ENCODE results near the gene ARHGAP19. TPM values are rescaled to one million over a fixed set of nuclear protein-coding genes. Genes with fewer than 3 reads are reported as not detected.
A peak's percentile ranks its signal among the peaks of the same experiment; 100 is the strongest.

ARHGAP19 gene
- total RNA-seq, 2 experiments from 2014 or later, result 48.3 to 50.4 TPM

DNA sequence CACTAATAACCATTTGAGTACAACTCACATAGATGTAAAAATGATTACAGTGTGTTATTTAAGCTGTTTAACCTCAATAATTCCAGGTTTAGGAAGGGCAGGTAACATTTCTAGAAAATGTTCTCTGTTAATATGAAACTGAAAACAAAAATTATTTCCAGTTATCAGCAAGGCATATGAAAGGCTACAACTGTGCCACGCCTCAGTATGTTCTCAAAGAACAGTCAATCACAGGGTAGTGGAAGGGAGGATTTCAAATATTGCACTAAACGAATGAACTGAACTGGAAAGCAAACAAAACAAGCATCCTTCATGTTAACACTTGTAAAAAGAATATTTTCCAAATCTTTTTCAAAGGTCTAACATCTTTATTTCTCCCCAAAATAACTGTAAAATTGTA, 31.3 kb downstream of the ARHGAP19 start:
- ATAC-seq (no peak), DNase-seq (no peak)
- no peaks in the 10 kb centered on the region for H3K9me3 Mint-ChIP-seq (ENCODE audit: low read depth)
- H3K27ac Mint-ChIP-seq, result no peak overlapping the region
- H3K36me3 Mint-ChIP-seq, result peaks cover 39% of the 10 kb centered on the region
- peaks cover 1% of the 10 kb centered on the region for H3K4me1 Mint-ChIP-seq
- no peaks in the 10 kb centered on the region for H3K27me3 Mint-ChIP-seq
- CTCF ChIA-PET, result interaction anchor here (1.0 kb wide), 2 partner anchors 51 to 180 kb away, joined by 3 to 4 read pairs; no protein-coding TSS in a partner anchor
- H3K4me3 Mint-ChIP-seq, result no peak overlapping the region

DNA sequence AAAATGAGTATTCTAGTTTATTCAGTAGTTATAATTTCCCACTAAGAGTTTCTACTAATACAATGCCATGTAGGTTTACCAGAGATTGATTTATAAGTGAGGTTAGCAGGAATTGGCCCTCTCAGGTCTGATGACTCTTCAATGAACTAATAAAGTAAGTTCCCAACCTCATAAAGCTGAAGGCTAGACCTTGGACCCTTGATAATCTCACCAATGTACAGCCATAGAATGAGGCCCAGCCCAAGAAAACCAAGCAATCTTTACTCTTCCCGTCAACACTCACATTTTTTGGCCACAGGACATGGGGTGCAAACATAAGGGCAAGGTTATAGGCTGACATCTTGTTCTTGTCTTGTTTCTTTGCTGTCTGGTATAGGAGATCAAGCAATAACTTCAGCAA, 33.3 kb downstream of the ARHGAP19 start:
- DNase-seq, result no peak
- no peak overlapping the region for H3K27ac Mint-ChIP-seq
- no peak for ATAC-seq
- H3K4me3 Mint-ChIP-seq, result no peak overlapping the region
- H3K9me3 Mint-ChIP-seq (ENCODE audit: low read depth), result no peaks in the 10 kb centered on the region
- CTCF ChIA-PET, result interaction anchor here (1.0 kb wide), 1 partner anchor 20 kb away, joined by 3 read pairs; no protein-coding TSS in a partner anchor
- H3K36me3 Mint-ChIP-seq, result peaks cover 43% of the 10 kb centered on the region
- H3K27me3 Mint-ChIP-seq, result no peaks in the 10 kb centered on the region
- peaks cover 1% of the 10 kb centered on the region for H3K4me1 Mint-ChIP-seq

DNA sequence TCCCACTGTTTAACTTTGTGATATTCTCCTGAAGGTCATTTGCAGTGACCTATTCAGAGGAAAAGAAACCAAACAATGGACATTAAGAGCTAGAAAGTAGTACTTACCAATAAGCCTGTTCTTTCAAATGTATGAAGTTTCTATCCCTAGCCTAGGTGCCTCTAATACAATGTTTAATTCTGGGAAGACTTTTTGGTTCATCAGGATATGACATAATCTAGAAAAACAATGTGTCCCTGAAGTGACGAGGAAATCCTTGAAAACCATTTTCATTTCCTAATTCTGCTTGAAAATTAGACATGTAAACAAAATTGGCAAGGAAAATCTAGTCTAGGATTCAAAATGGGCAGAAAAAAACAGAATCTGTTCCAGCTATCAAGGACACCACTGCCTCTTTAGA, 36.1 kb downstream of the ARHGAP19 start:
- Mint-ChIP-seq H3K4me1 (no peaks in the 10 kb centered on the region), H3K4me3 (no peak overlapping the region), H3K9me3 (ENCODE audit: low read depth) (no peaks in the 10 kb centered on the region), H3K27ac (no peak overlapping the region), H3K27me3 (no peaks in the 10 kb centered on the region), H3K36me3 (peaks cover 49% of the 10 kb centered on the region)
- DNase-seq, result no peak
- CTCF ChIA-PET, result no interaction called here
- ATAC-seq, result no peak

DNA sequence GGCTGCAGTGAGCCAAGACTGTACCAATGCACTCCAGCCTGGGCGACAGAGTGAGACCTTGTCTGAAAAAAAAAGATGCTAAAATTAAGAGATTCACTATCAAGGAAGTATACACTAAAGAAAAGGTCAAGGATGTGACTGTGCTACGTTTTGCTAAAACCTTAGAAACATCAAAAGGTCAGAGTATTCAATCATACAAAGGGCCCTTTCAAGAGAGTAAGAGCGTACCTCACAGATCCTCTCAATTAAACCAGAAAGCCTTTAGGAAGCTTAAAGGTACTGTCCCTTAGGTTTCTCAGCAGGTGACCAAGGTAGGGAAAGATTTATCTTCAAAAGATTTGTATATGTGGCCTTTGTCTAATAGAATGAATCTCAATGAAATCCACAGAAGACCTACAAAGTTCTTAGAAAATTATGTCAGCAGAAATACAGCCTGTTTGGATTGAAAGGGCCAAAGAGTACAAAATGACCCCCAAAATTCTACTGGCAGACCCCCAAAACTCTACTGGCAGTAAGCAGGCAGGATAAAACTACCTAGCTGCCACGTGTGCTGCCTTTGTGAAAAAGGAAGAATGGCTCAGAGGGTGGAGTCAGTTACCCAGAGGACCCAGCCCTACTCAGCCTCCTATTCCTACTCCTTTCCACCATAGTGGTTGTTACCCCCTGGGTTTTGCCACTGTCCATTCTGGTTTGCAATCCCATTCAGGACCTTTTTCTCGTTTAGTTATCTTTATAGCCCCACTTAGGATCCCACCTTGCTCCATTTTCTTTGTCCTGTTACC, 36.7 kb downstream of the ARHGAP19 start:
- CTCF ChIA-PET, result no interaction called here
- no peak overlapping the region for H3K27ac Mint-ChIP-seq
- H3K4me1 Mint-ChIP-seq, result no peaks in the 10 kb centered on the region
- ATAC-seq (no peak), DNase-seq (no peak)
- no peak overlapping the region for H3K4me3 Mint-ChIP-seq
- peaks cover 49% of the 10 kb centered on the region for H3K36me3 Mint-ChIP-seq
- H3K27me3 Mint-ChIP-seq, result no peaks in the 10 kb centered on the region
- H3K9me3 Mint-ChIP-seq (ENCODE audit: low read depth), result no peaks in the 10 kb centered on the region

DNA sequence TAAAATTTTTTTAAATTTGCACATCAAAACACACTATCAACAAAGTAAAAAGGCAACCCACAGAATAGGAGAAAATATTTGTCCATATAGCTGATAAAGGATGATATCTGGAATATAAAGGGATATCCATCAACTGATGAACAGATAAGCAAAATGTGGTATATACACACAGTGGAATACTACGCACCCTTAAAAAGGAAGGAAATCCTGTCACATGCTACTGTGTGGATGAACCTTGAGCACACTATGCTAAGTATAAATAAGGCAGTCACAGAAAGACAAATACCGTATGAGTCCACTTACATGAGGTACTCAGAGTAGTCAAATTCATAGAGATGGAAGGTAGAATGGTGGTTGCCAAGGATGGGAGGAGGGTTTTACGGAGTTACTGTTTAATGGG, 37.7 kb downstream of the ARHGAP19 start:
- DNase-seq (no peak), ATAC-seq (no peak)
- no peak overlapping the region for H3K27ac Mint-ChIP-seq
- H3K27me3 Mint-ChIP-seq, result no peaks in the 10 kb centered on the region
- H3K4me3 Mint-ChIP-seq, result no peak overlapping the region
- no peaks in the 10 kb centered on the region for H3K4me1 Mint-ChIP-seq
- no peaks in the 10 kb centered on the region for H3K9me3 Mint-ChIP-seq (ENCODE audit: low read depth)
- H3K36me3 Mint-ChIP-seq, result peaks cover 51% of the 10 kb centered on the region
- CTCF ChIA-PET, result no interaction called here

DNA sequence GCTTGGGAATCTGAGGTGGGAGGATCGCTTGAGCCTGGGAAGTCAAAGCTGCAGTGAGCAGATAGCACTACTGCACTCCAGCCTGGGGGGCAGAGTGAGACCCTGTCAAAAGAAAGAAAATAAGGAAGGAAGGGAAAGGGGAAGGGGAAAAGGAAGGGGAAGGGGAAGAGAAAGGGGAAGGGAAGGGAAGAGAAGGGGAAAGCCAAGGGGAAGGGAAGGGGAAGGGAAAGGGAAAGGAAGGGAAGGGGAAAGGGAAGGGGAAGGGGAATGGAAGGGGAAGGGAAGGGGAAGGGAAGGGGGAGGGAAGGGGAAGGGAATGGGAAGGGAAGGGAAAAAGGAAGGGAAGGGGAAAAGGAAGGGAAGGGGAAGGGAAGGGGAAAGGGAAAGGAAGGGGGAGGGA, 41.5 kb downstream of the ARHGAP19 start:
- ATAC-seq (no peak), DNase-seq (no peak)
- Mint-ChIP-seq H3K27ac (no peak overlapping the region), H3K27me3 (no peaks in the 10 kb centered on the region), H3K9me3 (ENCODE audit: low read depth) (no peaks in the 10 kb centered on the region), H3K36me3 (peaks cover 41% of the 10 kb centered on the region), H3K4me1 (no peaks in the 10 kb centered on the region), H3K4me3 (no peak overlapping the region)
- CTCF ChIA-PET, result interaction anchor here (1.8 kb wide), 2 partner anchors 27 to 178 kb away, joined by 4 to 5 read pairs; no protein-coding TSS in a partner anchor

DNA sequence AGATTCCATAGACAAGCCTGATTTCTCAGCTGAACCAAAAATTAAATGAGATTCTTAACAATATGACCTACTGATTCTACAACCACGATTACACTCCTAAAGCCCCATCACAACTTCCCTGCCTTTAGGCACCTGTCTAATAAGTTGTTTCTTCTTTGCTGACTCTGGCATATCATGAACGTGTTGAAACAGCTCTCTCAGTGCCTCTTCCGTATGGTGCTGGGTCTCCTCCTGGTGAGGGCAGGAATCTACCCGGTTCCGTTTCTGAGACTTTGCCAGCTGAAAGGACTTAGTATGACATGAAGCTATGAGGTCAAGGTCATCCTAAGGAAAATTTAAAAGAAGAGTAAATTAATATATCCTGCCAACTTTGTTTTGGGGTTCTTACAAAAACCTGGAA, 48.6 kb downstream of the ARHGAP19 start:
- DNase-seq, result no peak
- H3K27me3 Mint-ChIP-seq, result no peaks in the 10 kb centered on the region
- no peak overlapping the region for H3K27ac Mint-ChIP-seq
- CTCF ChIA-PET, result interaction anchor here (1.1 to 1.5 kb wide), 2 partner anchors 33 to 171 kb away, joined by 3 read pairs; no protein-coding TSS in a partner anchor
- H3K9me3 Mint-ChIP-seq (ENCODE audit: low read depth), result no peaks in the 10 kb centered on the region
- peaks cover 29% of the 10 kb centered on the region for H3K36me3 Mint-ChIP-seq
- no peaks in the 10 kb centered on the region for H3K4me1 Mint-ChIP-seq
- H3K4me3 Mint-ChIP-seq, result no peak overlapping the region
- ATAC-seq, result no peak

DNA sequence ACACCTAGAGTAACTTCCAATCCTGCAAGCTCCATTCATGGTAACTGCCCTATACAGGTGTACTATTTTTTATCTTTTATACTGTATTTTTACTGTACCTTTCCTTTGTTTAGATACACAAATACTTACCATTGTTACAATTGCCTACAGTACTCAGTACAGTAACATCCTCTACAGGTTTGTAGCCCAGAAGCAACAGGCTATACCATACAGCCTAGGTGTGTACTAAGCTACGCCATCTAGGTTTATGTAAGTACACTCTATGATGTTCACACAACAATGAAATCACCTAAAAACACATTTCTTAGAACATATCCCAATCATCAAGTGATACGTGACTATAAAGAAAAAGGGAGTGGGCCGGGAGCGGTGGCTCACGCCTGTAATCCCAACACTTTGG, 53.6 kb downstream of the ARHGAP19 start:
- Mint-ChIP-seq H3K27me3 (no peaks in the 10 kb centered on the region), H3K4me1 (peaks cover 2% of the 10 kb centered on the region), H3K9me3 (ENCODE audit: low read depth) (no peaks in the 10 kb centered on the region), H3K4me3 (no peak overlapping the region), H3K36me3 (peaks cover 22% of the 10 kb centered on the region), H3K27ac (no peak overlapping the region)
- ATAC-seq (no peak), DNase-seq (no peak)
- CTCF ChIA-PET, result interaction anchor here (1.6 to 3.2 kb wide), 4 partner anchors 13 to 166 kb away, joined by 3 to 15 read pairs (median 7); no protein-coding TSS in a partner anchor

DNA sequence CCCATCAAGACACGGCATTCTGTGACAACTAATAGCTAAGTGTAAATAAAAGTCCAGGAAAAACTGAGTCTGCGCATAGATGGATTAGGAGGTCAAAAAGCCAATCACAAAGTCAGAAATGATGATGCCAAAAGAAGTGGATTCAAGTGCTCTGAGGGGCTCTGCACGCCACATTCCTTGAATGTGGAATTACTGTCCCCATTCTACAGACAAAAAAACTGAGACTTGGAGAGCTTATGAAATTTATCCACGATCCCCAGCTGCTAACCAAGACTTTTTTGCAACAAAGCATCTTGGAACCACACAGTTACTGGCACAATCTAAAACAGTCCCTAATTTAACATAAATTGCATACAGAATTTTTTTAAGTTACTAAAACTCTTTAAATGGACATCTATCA, 57.1 kb downstream of the ARHGAP19 start:
- CTCF ChIA-PET, result interaction anchor here (0.9 to 4.5 kb wide), 7 partner anchors 10 to 198 kb away, joined by 3 to 28 read pairs (median 8); no protein-coding TSS in a partner anchor
- H3K4me1 Mint-ChIP-seq, result peaks cover 9% of the 10 kb centered on the region

DNA sequence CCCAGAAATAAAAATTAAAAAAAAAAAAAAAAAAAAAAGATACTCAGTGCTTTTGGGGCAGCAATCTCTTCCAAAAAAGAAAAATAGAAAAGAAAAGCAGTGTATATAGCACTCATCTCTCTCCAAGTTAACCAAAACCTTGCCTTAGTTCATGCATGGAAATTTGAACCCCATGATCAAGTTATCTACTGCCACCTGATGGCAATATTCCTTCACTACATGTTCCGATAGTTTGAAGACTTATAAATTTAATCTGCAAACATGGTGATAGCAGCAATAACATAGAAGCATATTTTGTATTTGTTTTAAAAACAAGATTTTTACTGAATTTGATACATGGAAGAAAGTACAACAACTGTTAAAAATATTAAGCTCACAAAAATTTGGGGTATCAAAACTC, 58.0 kb downstream of the ARHGAP19 start:
- H3K9me3 Mint-ChIP-seq (ENCODE audit: low read depth), result no peaks in the 10 kb centered on the region
- no peak overlapping the region for H3K4me3 Mint-ChIP-seq
- DNase-seq (no peak), ATAC-seq (no peak)
- CTCF ChIA-PET, result interaction anchor here (0.7 to 4.5 kb wide), 15 partner anchors 9 to 300 kb away, joined by 3 to 28 read pairs (median 3); no protein-coding TSS in a partner anchor
- peaks cover 14% of the 10 kb centered on the region for H3K4me1 Mint-ChIP-seq
- H3K27ac Mint-ChIP-seq, result no peak overlapping the region
- no peaks in the 10 kb centered on the region for H3K27me3 Mint-ChIP-seq
- H3K36me3 Mint-ChIP-seq, result peaks cover 31% of the 10 kb centered on the region

More for the DNA sequence above, 57.1 kb downstream of the ARHGAP19 start:
- no peak for DNase-seq
- H3K4me3 Mint-ChIP-seq, result no peak overlapping the region
- H3K27ac Mint-ChIP-seq, result no peak overlapping the region
- no peak for ATAC-seq
- H3K9me3 Mint-ChIP-seq (ENCODE audit: low read depth), result no peaks in the 10 kb centered on the region
- H3K36me3 Mint-ChIP-seq, result peaks cover 22% of the 10 kb centered on the region
- H3K27me3 Mint-ChIP-seq, result no peaks in the 10 kb centered on the region

DNA sequence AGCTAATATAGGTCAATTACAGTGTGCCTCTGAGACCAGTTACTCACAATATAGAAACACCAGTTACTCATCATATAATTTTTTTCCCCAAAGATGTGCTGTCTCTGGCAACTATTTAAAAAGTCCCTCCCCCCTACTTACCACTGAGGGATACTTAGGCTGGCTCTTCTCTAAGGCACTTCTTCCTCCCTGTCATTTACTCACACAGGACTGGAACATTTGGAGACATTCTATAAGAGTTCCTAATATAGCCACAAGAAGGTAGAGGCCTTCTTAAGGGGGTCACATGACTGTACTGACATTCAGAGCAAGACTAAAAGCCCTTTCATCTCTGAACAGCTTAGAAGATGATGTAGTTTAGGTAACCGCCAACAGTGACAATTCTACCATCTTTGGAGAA, 62.3 kb downstream of the ARHGAP19 start:
- Mint-ChIP-seq H3K4me1 (peaks cover 24% of the 10 kb centered on the region), H3K27me3 (no peaks in the 10 kb centered on the region), H3K4me3 (no peak overlapping the region), H3K9me3 (ENCODE audit: low read depth) (no peaks in the 10 kb centered on the region), H3K36me3 (peaks cover 62% of the 10 kb centered on the region), H3K27ac (no peak overlapping the region)
- DNase-seq, result no peak
- CTCF ChIA-PET, result interaction anchor here (0.7 to 7.5 kb wide), 3 partner anchors 12 to 126 kb away, joined by 3 to 54 read pairs (median 4); no protein-coding TSS in a partner anchor
- peak; percentile 57 for ATAC-seq

DNA sequence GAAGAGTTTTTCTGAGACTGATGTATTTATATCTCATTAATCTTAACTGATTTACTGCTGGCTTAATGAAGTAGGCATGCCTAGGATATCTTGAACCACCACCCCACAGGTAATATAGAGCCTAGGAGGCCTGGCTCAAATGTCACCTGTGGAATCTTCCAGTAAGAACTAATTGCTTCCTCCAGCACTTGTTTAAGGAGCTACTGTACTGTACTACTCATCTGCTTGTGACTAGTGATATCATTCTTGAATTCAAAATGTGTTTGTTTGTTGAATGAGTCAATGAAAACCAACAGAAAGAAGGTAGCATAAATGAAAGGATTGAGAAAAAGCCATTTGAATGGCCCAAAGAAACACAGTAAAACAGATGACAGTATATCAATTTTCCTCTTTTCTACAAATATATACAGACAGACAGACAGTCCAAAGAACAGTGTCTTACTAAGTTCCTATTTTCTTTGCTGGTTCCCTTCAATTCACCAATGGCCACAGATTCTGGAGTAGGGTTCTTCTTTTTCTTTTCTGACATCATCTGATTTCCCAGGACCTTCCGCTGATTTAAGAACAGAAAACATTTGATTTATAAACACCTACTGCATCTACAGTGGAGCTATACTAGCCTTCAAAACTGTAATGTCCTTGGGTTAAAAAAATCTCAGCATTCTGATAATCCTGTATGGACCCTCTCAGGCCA, 63.0 kb downstream of the ARHGAP19 start:
- Mint-ChIP-seq H3K4me1 (peaks cover 31% of the 10 kb centered on the region), H3K4me3 (no peak overlapping the region), H3K27me3 (no peaks in the 10 kb centered on the region), H3K9me3 (ENCODE audit: low read depth) (no peaks in the 10 kb centered on the region), H3K36me3 (peaks cover 67% of the 10 kb centered on the region), H3K27ac (no peak overlapping the region)
- no peak for DNase-seq
- ATAC-seq, result no peak
- CTCF ChIA-PET, result interaction anchor here (1.8 to 7.5 kb wide), 2 partner anchors 11 to 20 kb away, joined by 4 to 54 read pairs; no protein-coding TSS in a partner anchor

DNA sequence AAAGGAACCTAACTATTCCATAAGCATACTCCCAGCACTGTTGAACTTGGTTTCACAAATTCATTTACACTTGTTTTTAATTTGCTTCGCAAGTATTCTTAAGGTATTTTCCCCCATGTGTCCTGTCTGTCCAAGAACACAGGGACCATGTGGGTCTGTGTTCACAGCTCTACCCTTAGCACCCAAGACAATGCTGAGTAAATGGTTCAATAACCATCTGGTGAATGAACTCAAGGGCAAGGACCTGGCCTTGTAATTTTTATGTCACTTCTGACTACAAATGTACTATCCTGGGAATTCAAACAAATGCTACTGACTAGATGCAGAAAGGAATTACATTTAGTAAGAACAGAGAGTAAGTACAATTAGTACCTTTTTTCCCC, 63.7 kb downstream of the ARHGAP19 start:
- H3K27ac Mint-ChIP-seq, result no peak overlapping the region
- no peaks in the 10 kb centered on the region for H3K9me3 Mint-ChIP-seq (ENCODE audit: low read depth)
- H3K4me1 Mint-ChIP-seq, result peaks cover 36% of the 10 kb centered on the region
- H3K4me3 Mint-ChIP-seq, result no peak overlapping the region
- H3K27me3 Mint-ChIP-seq, result no peaks in the 10 kb centered on the region
- CTCF ChIA-PET, result interaction anchor here (7.5 kb wide), 1 partner anchor 19 kb away, joined by 54 read pairs; no protein-coding TSS in a partner anchor
- ATAC-seq (no peak), DNase-seq (no peak)
- peaks cover 65% of the 10 kb centered on the region for H3K36me3 Mint-ChIP-seq
